Measurements from ENCODE around the gene NBEA.

The NBEA gene

GRCh38 chr13:34933786-34934185, 8.3 kb upstream of the NBEA start:
- no peak for TF ChIP-seq CEBPB (IDR thresholded peaks at IDR 0.05)

DNA sequence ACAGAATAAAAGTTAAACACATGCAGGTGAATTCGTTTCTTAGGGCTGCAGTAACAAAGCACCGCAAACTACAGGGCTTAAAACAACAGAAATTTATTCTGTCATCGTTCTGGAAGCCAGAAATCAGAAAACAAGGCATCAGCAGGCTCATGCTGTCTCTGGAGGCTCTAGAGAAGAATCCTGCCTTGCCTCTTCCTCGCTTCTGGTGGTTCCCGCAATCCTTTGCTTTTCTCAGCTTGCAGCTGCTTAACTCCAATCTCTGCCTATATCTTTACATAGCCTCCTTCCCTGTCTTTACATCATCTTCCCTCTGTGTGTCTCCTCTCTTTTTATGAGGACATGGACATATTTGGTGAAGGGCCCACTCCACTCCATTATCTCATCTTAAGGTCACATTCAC, 6.2 kb upstream of the NBEA start:
- TF ChIP-seq REST (IDR thresholded peaks at IDR 0.05; ENCODE audit: low read depth) (no peak), NFIC (IDR thresholded peaks at IDR 0.05) (no peak), CEBPB (IDR thresholded peaks at IDR 0.05) (no peak), TCF12 (IDR thresholded peaks at IDR 0.05; ENCODE audit: low read depth) (no peak), RAD21 (IDR thresholded peaks at IDR 0.05; ENCODE audit: low read depth) (no peak), USF1 (IDR thresholded peaks at IDR 0.05) (no peak), EP300 (IDR thresholded peaks at IDR 0.05; ENCODE audit: borderline replicate concordance) (no peak), MAX (IDR thresholded peaks at IDR 0.05) (no peak), TAF1 (IDR thresholded peaks at IDR 0.05; ENCODE audit: low read depth) (no peak), CREB1 (IDR thresholded peaks at IDR 0.05; ENCODE audit: low read depth) (no peak), FOXM1 (IDR thresholded peaks at IDR 0.05; ENCODE audit: borderline replicate concordance, low read depth) (no peak), TEAD4 (IDR thresholded peaks at IDR 0.05) (no peak), ZBTB7A (IDR thresholded peaks at IDR 0.05; ENCODE audit: low read depth) (no peak), EGR1 (IDR thresholded peaks at IDR 0.05) (no peak), YY1 (IDR thresholded peaks at IDR 0.05; ENCODE audit: low read depth) (no peak)

GRCh38 chr13:34939771-34940170, 2.3 kb upstream of the NBEA start:
- no peak for TF ChIP-seq MAX (IDR thresholded peaks at IDR 0.05)
- no peak for TF ChIP-seq TAF1 (IDR thresholded peaks at IDR 0.05; ENCODE audit: low read depth)
- no peak for TF ChIP-seq TEAD4 (IDR thresholded peaks at IDR 0.05)
- no peak for TF ChIP-seq USF1 (IDR thresholded peaks at IDR 0.05)
- TF ChIP-seq TCF12 (IDR thresholded peaks at IDR 0.05; ENCODE audit: low read depth): no peak
- TF ChIP-seq REST (IDR thresholded peaks at IDR 0.05; ENCODE audit: low read depth): no peak
- no peak for TF ChIP-seq NFIC (IDR thresholded peaks at IDR 0.05)
- TF ChIP-seq EGR1 (IDR thresholded peaks at IDR 0.05): no peak
- no peak for TF ChIP-seq FOXM1 (IDR thresholded peaks at IDR 0.05; ENCODE audit: borderline replicate concordance, low read depth)
- TF ChIP-seq EP300 (IDR thresholded peaks at IDR 0.05; ENCODE audit: borderline replicate concordance): no peak

- TF ChIP-seq EP300 (IDR thresholded peaks at IDR 0.05; ENCODE audit: borderline replicate concordance) (no peak), RAD21 (IDR thresholded peaks at IDR 0.05; ENCODE audit: low read depth) (no peak), TEAD4 (IDR thresholded peaks at IDR 0.05) (no peak), USF1 (IDR thresholded peaks at IDR 0.05) (no peak), EGR1 (IDR thresholded peaks at IDR 0.05) (no peak), REST (IDR thresholded peaks at IDR 0.05; ENCODE audit: low read depth) (no peak), ZBTB7A (IDR thresholded peaks at IDR 0.05; ENCODE audit: low read depth) (no peak), TAF1 (IDR thresholded peaks at IDR 0.05; ENCODE audit: low read depth) (no peak), FOXM1 (IDR thresholded peaks at IDR 0.05; ENCODE audit: borderline replicate concordance, low read depth) (no peak), MAX (IDR thresholded peaks at IDR 0.05) (no peak), CREB1 (IDR thresholded peaks at IDR 0.05; ENCODE audit: low read depth) (no peak), TCF12 (IDR thresholded peaks at IDR 0.05; ENCODE audit: low read depth) (no peak), CEBPB (IDR thresholded peaks at IDR 0.05) (no peak), YY1 (IDR thresholded peaks at IDR 0.05; ENCODE audit: low read depth) (no peak), NFIC (IDR thresholded peaks at IDR 0.05) (no peak)
These were observed 635 bp upstream of the NBEA start for GRCh38 chr13:34941436-34941834.

All from Ishikawa (cell line).